A673 (cell line): ENCODE measurements around the gene CBX8.

ENCODE experiments used
- CTCF ChIP-seq: fragments of 300-800, 200-600 bp; sonication (generic); conservative IDR thresholded peaks from 2 replicates; pipeline ENCODE4 v1.5.1; 2017; ENCODE audit warnings: low read depth, mild to moderate bottlenecking, antibody characterized with exemption, low read length, moderate library complexity, mixed read lengths
- EZH2 ChIP-seq: fragments of 200-600 bp; sonication (generic); IDR thresholded peaks from 2 replicates; pipeline ENCODE4 v1.6.1; 2017; ENCODE audit warnings: borderline replicate concordance, low read depth, mild to moderate bottlenecking, mixed read lengths, antibody characterized with exemption, low read length; ENCODE audit not compliant: poor library complexity, severe bottlenecking

DNA sequence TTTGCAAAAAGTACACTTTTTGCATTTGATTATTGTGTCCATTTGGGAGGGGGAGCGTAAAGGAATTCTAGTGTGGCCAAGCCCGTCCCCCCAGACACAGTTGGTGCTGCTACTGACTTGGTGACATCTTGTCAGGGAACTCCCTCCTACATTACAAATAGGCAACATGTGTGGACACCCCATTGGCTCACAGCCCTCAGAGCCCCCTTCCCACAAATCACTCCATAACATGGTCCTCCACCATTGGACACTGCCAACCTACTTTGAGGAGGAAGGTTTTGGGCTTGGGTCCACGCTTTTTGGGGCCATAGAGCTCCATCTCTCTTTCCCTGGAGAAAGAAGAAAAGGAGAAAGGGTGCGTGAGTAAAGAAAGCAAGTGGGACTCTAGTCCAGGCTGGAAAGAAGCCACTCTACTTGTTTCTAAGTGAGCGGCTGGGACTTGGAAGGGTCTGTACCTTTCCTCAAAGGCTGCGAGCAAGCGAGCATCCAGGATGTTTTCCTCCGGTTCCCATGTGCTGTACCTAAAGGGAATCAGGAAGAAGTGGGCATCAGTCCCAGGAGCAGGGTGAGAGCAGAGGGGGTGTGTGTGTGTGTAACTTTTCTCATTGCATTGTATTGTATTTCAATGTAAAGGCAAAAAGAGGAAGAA lies 958 bp downstream of the CBX8 start:
- TF ChIP-seq CTCF = no peak
- TF ChIP-seq EZH2 = no peak
